Heart left ventricle (tissue), 13 donors: ENCODE data around the gene NFASC.

Experiments
- POLR2A ChIP-seq, 2 donors: fragments of 450-650 bp; IDR thresholded peaks; one replicate each; pipeline ENCODE4 v1.6.1; 2017; ENCODE audit warnings: antibody characterized with exemption in 2 of 2, mild to moderate bottlenecking in 2 of 2, moderate library complexity in 2 of 2
- TF ChIP-seq, protein P1 (sequence below), 12 donors: fragments of 200-600 bp; sonication (generic) in 4 of 12; IDR thresholded peaks; one replicate each; pipeline versions ENCODE4 v1.5.0 to v1.8.0; 2018 to 2022; ENCODE audit warnings: antibody characterized with exemption in 12 of 12, mild to moderate bottlenecking in 5 of 12
- donor health status: ischemic (EF 13 %, LVEDD 7.1; RV severe dilation, severe dysfunction).
- donor health status: DM: no; HTN: yes; CAD: no.
- donor health status: DM: no; HTN: no; CAD: no.
- donor health status: ischemic (EF 25% LVEDD 6.9; RV normal size, moderate dysfunction).
- donor health status: ischemic (EF 25% LVEDD 5.7; RV mildly dilated, moderate dysfunction).
- donor health status: ischemic (EF 35%, LVEDD 5.7; RV mildly dilated, moderate dysfunction).
- donor health status: nonischemic (EF 11% LVEDD 7.7; RV severe dilation, severe dysfunction).
- donor health status: DM: yes; HTN: yes; CAD: no.
- donor health status: PGD.
- donor health status: ischemic (EF 29% LVEDD 5.4; RV normal size, mild dysfunction).
- donor health status: nonischemic (EF 23%, LVEDD 6.1; RV moderate dilation, normal function).

DNA sequence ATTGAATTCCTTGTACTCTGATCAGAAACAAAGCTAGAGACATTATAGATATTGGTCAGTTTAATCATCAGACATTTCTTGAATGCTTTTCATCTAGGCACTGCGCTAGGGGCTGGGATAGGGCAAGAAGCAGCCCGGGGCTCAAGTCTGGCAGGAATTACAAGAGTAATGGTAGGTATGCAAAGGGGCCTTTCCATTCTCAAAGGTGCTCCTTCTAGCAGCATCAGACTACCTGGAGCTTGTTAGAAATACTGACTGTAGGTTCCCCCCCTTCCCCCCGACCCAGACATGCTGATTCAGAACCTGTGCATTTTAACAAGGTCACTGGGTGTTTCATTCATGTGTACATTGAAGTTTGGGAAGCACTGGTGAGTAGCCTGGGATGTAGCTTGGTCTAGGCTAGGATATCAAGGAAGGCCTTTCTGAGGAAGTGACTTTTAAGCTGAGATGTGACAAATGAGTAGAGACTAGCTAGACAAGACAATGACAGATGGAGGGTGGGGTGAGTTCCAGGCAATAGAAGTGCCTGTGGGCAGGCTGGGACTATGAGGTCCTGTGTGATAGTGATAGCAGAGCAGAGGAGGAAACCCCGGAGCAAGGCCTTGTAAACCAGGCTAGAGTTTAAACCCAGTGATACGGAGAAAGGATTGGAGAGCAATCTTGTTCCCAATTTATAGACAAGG is 26.3 kb downstream of the NFASC start:
- TF ChIP-seq, protein P1, sequence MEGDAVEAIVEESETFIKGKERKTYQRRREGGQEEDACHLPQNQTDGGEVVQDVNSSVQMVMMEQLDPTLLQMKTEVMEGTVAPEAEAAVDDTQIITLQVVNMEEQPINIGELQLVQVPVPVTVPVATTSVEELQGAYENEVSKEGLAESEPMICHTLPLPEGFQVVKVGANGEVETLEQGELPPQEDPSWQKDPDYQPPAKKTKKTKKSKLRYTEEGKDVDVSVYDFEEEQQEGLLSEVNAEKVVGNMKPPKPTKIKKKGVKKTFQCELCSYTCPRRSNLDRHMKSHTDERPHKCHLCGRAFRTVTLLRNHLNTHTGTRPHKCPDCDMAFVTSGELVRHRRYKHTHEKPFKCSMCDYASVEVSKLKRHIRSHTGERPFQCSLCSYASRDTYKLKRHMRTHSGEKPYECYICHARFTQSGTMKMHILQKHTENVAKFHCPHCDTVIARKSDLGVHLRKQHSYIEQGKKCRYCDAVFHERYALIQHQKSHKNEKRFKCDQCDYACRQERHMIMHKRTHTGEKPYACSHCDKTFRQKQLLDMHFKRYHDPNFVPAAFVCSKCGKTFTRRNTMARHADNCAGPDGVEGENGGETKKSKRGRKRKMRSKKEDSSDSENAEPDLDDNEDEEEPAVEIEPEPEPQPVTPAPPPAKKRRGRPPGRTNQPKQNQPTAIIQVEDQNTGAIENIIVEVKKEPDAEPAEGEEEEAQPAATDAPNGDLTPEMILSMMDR (IDR thresholded peaks at IDR 0.05) = no peak
- TF ChIP-seq POLR2A (IDR thresholded peaks at IDR 0.05) = no peak
